CD4-positive, alpha-beta T cell treated with Interferon alpha-2 for 1 hour (primary cell): ENCODE data around the gene HCRTR2.
"Not testable (repeated sequence)": the region's sequence is repeated elsewhere in the genome, so short reads cannot be mapped to it uniquely, and the experiment has no call there.

Experiments used
- DNase-seq, 2 donors: peaks; one replicate each; pipeline ENCODE4 v3.0.0-alpha.2; 2020 to 2022

HCRTR2 gene

GRCh38 chr6:55220961-55221360 lies 46.6 kb downstream of the HCRTR2 start:
- no peak for DNase-seq

GRCh38 chr6:55227862-55228261 lies 53.5 kb downstream of the HCRTR2 start:
- DNase-seq, result no peak

- no peak for DNase-seq
Observed at GRCh38 chr6:55239099-55239498, 64.8 kb downstream of the HCRTR2 start.

- not testable (repeated sequence) for DNase-seq
Observed at GRCh38 chr6:55240975-55241605, 66.8 kb downstream of the HCRTR2 start.

GRCh38 chr6:55250400-55250799 lies 76.1 kb downstream of the HCRTR2 start:
- no peak for DNase-seq

- DNase-seq, result no peak
Observed at GRCh38 chr6:55255113-55255512, 80.8 kb downstream of the HCRTR2 start.

- DNase-seq, result no peak
Observed at GRCh38 chr6:55260181-55260580, 85.9 kb downstream of the HCRTR2 start.

- DNase-seq, result no peak
Observed at GRCh38 chr6:55265409-55266114, 91.2 kb downstream of the HCRTR2 start.

- DNase-seq, result no peak
Observed at GRCh38 chr6:55266896-55267295, 92.6 kb downstream of the HCRTR2 start.

- no peak for DNase-seq
Observed at GRCh38 chr6:55276745-55277530, 102.6 kb downstream of the HCRTR2 start.

GRCh38 chr6:55277646-55278045 lies 103.3 kb downstream of the HCRTR2 start:
- no peak for DNase-seq

- no peak for DNase-seq
Observed at GRCh38 chr6:55281215-55281614, 106.9 kb downstream of the HCRTR2 start.

GRCh38 chr6:55282115-55282514 lies 107.8 kb downstream of the HCRTR2 start:
- DNase-seq, result no peak

- DNase-seq, result no peak
Observed at GRCh38 chr6:55286824-55287223, 112.5 kb downstream of the HCRTR2 start.

GRCh38 chr6:55290736-55291135 lies 116.4 kb downstream of the HCRTR2 start:
- no peak for DNase-seq

GRCh38 chr6:55293116-55293515 lies 118.8 kb downstream of the HCRTR2 start:
- no peak for DNase-seq

GRCh38 chr6:55297214-55297613 lies 122.9 kb downstream of the HCRTR2 start:
- DNase-seq, result not testable (repeated sequence)

GRCh38 chr6:55299286-55299985 lies 125.1 kb downstream of the HCRTR2 start:
- DNase-seq, result no peak

GRCh38 chr6:55304747-55305146 lies 130.4 kb downstream of the HCRTR2 start:
- no peak for DNase-seq

GRCh38 chr6:55319961-55320695 lies 145.8 kb downstream of the HCRTR2 start:
- no peak for DNase-seq

- no peak for DNase-seq
Observed at GRCh38 chr6:55320696-55321086, 146.4 kb downstream of the HCRTR2 start.

GRCh38 chr6:55327169-55327568 lies 152.9 kb downstream of the HCRTR2 start, which contains the start of gene GFRAL:
GFRAL (plus strand) TSS chr6:55327469; CDS start chr6:55327555, 86 bp downstream.
- DNase-seq, result no peak
